WTC11 (cell line): ENCODE measurements around the gene CRLF1. TPM values are rescaled to one million over a fixed set of nuclear protein-coding genes. Genes with fewer than 3 reads are reported as not detected.
A peak's percentile ranks its signal among the peaks of the same experiment; 100 is the strongest.

Experiments
- ATAC-seq: fragments of 200-7000 bp; cut with Tn5 transposase; 2 replicates; pipeline ENCODE4 v1.10.0; 2021; ENCODE audit warnings: mild to moderate bottlenecking, moderate library complexity
- CTCF ChIA-PET: fragments of 300-600 bp; sonication (Branson Sonifier 250); formaldehyde crosslinking; loops from one replicate; lab custom pipeline; 2021; ENCODE audit warnings: antibody characterized with exemption; lab: Charles Lee
- POLR2A ChIA-PET: fragments of 350-600 bp; sonication (Branson Sonifier 250); formaldehyde crosslinking; loops from one replicate; lab custom pipeline; 2021; ENCODE audit warnings: antibody characterized with exemption; lab: Charles Lee
- DNase-seq: peaks from one replicate; pipeline ENCODE4 v3.0.0; 2021; ENCODE audit warnings: low spot score
- H3K27ac Mint-ChIP-seq: 2 replicates; pipeline ENCODE4 v1.8.0; 2021; ENCODE audit warnings: mixed read lengths
- H3K27me3 Mint-ChIP-seq: 2 replicates; pipeline ENCODE4 v1.8.0; 2021; ENCODE audit warnings: low read depth, mild to moderate bottlenecking, moderate library complexity, mixed read lengths
- H3K36me3 Mint-ChIP-seq: 2 replicates; pipeline ENCODE4 v1.8.0; 2021; ENCODE audit warnings: mixed read lengths
- H3K4me1 Mint-ChIP-seq: 2 replicates; pipeline ENCODE4 v1.8.0; 2022; ENCODE audit warnings: mixed read lengths
- H3K4me3 Mint-ChIP-seq: 2 replicates; pipeline ENCODE4 v1.8.0; 2021; ENCODE audit warnings: mild to moderate bottlenecking, moderate library complexity, mixed read lengths
- H3K9me3 Mint-ChIP-seq: 2 replicates; pipeline ENCODE4 v1.8.0; 2021; ENCODE audit warnings: mixed read lengths
- CDX4 ChIP-seq: fragments of 250-450 bp; sonication (Bioruptor Pico); IDR thresholded peaks from 2 replicates; pipeline ENCODE4 v1.9.0; 2021; ENCODE audit warnings: moderate library complexity, mild to moderate bottlenecking, inconsistent platforms, borderline replicate concordance
- CREM ChIP-seq: sonication (generic); formaldehyde crosslinking; IDR thresholded peaks from 2 replicates; pipeline ENCODE4 v1.8.1; 2022; ENCODE audit warnings: mild to moderate bottlenecking, missing genetic modification reagents, moderate library complexity
- E2F5 ChIP-seq: sonication (generic); formaldehyde crosslinking; IDR thresholded peaks from 2 replicates; pipeline ENCODE4 v1.8.1; 2022; ENCODE audit warnings: mild to moderate bottlenecking, moderate library complexity, missing genetic modification reagents
- EMX1 ChIP-seq: fragments of 250-450 bp; sonication (Bioruptor Pico); IDR thresholded peaks from 2 replicates; pipeline ENCODE4 v1.8.0; 2021; ENCODE audit warnings: mild to moderate bottlenecking
- GABPB1 ChIP-seq: sonication (generic); formaldehyde crosslinking; IDR thresholded peaks from 2 replicates; pipeline ENCODE4 v1.8.1; 2023; ENCODE audit warnings: mild to moderate bottlenecking, missing genetic modification reagents
- IRF1 ChIP-seq: sonication (generic); formaldehyde crosslinking; IDR thresholded peaks from 2 replicates; pipeline ENCODE4 v1.8.0; 2023; ENCODE audit warnings: missing genetic modification reagents
- IRF2 ChIP-seq: sonication (generic); formaldehyde crosslinking; IDR thresholded peaks from 2 replicates; pipeline ENCODE4 v1.8.0; 2022; ENCODE audit warnings: low read depth, missing genetic modification reagents, borderline replicate concordance
- MAX ChIP-seq: sonication (generic); formaldehyde crosslinking; IDR thresholded peaks from 2 replicates; pipeline ENCODE4 v1.8.0; 2022; ENCODE audit warnings: mild to moderate bottlenecking, missing genetic modification reagents
- NR3C1 ChIP-seq: sonication (generic); formaldehyde crosslinking; conservative IDR thresholded peaks from 2 replicates; pipeline ENCODE4 v1.8.1; 2023; ENCODE audit warnings: low read depth, mild to moderate bottlenecking, missing genetic modification reagents
- RORB ChIP-seq: fragments of 250-450 bp; sonication (Bioruptor Pico); IDR thresholded peaks from 2 replicates; pipeline ENCODE4 v1.9.0; 2021; ENCODE audit warnings: mild to moderate bottlenecking
- SOX15 ChIP-seq: fragments of 250-450 bp; sonication (Bioruptor Pico); IDR thresholded peaks from 2 replicates; pipeline ENCODE4 v1.9.0; 2021; ENCODE audit warnings: mild to moderate bottlenecking
- TEAD4 ChIP-seq: sonication (generic); formaldehyde crosslinking; IDR thresholded peaks from 2 replicates; pipeline ENCODE4 v1.8.0; 2022; ENCODE audit warnings: mild to moderate bottlenecking, missing genetic modification reagents
- TP53 ChIP-seq: sonication (generic); formaldehyde crosslinking; IDR thresholded peaks from 2 replicates; pipeline ENCODE4 v1.8.1; 2023; ENCODE audit warnings: mild to moderate bottlenecking, missing genetic modification reagents
- USF1 ChIP-seq: sonication (generic); formaldehyde crosslinking; IDR thresholded peaks from 2 replicates; pipeline ENCODE4 v1.8.0; 2022; ENCODE audit warnings: mild to moderate bottlenecking, missing genetic modification reagents
- ZMAT4 ChIP-seq: fragments of 250-450 bp; sonication (Bioruptor Pico); IDR thresholded peaks from 2 replicates; pipeline ENCODE4 v1.9.0; 2021; ENCODE audit warnings: mild to moderate bottlenecking
- ZNF425 ChIP-seq: fragments of 250-450 bp; sonication (Bioruptor Pico); conservative IDR thresholded peaks from 2 replicates; pipeline ENCODE4 v1.9.0; 2021; ENCODE audit warnings: mild to moderate bottlenecking
- ZNF512 ChIP-seq: sonication (generic); formaldehyde crosslinking; IDR thresholded peaks from 2 replicates; pipeline ENCODE4 v1.8.1; 2022; ENCODE audit warnings: missing genetic modification reagents, borderline replicate concordance
- ZNF671 ChIP-seq: fragments of 250-450 bp; sonication (Bioruptor Pico); IDR thresholded peaks from 2 replicates; pipeline ENCODE4 v1.8.0; 2021; ENCODE audit warnings: mild to moderate bottlenecking
- total RNA-seq: library from RNA; stranded (reverse); gene quantifications from 3 replicates; pipeline ENCODE4 v1.2.3, GENCODE V29; 2021

The CRLF1 gene
- total RNA-seq, 1 experiment from 2014 or later, result 36.4 TPM

GRCh38 chr19:18559685-18560084 lies 46.9 kb downstream of the CRLF1 start:
- ChIA-PET POLR2A (no interaction called here), CTCF (interaction anchor here (0.6 to 0.7 kb wide), 2 partner anchors 30 to 98 kb away, joined by 3 read pairs; no protein-coding TSS in a partner anchor)
- ATAC-seq (no peak), DNase-seq (no peak)
- TF ChIP-seq GABPB1 (CRISPR knock-in tag), result no peak
- TF ChIP-seq IRF1 (CRISPR knock-in tag), result no peak
- TF ChIP-seq ZNF425 (CRISPR knock-in tag), result no peak
- TF ChIP-seq NR3C1, result no peak
- H3K4me3 Mint-ChIP-seq, result peak overlapping the region; percentile 14; the same call in 1 of the 2 replicates
- H3K4me1 Mint-ChIP-seq, result peaks cover 8% of the 10 kb centered on the region
- peaks cover 23% of the 10 kb centered on the region for H3K36me3 Mint-ChIP-seq
- no peaks in the 10 kb centered on the region for H3K27me3 Mint-ChIP-seq
- H3K9me3 Mint-ChIP-seq, result no peaks in the 10 kb centered on the region
- no peak overlapping the region for H3K27ac Mint-ChIP-seq

- CTCF ChIA-PET, result interaction anchor here (0.6 to 2.8 kb wide), 13 partner anchors 9 to 1297 kb away, joined by 3 to 15 read pairs (median 5); partner anchors contain the start of genes ELL, REX1BD and UBA52
- Mint-ChIP-seq H3K27me3 (no peaks in the 10 kb centered on the region), H3K36me3 (peaks cover 15% of the 10 kb centered on the region)
These were observed 48.0 kb downstream of the CRLF1 start for GRCh38 chr19:18558604-18559003.

More at GRCh38 chr19:18558604-18559003, 48.0 kb downstream of the CRLF1 start:
- H3K4me1 Mint-ChIP-seq, result peaks cover 8% of the 10 kb centered on the region
- POLR2A ChIA-PET, result interaction anchor here (0.6 to 2.7 kb wide), 4 partner anchors 9 to 15 kb away, joined by 3 to 8 read pairs (median 4); partner anchors contain the start of genes FKBP8 and UBA52
- H3K4me3 Mint-ChIP-seq, result peak overlapping the region; percentile 87
- no peaks in the 10 kb centered on the region for H3K9me3 Mint-ChIP-seq
- DNase-seq (no peak), ATAC-seq (no peak)
- TF ChIP-seq ZNF512 (no peak), ZNF671 (no peak), TP53 (CRISPR knock-in tag) (no peak), CREM (CRISPR knock-in tag) (no peak), MAX (CRISPR knock-in tag) (no peak), USF1 (CRISPR knock-in tag) (no peak), CDX4 (CRISPR knock-in tag) (no peak), ZMAT4 (CRISPR knock-in tag) (no peak), RORB (CRISPR knock-in tag) (no peak), TEAD4 (CRISPR knock-in tag) (no peak), SOX15 (CRISPR knock-in tag) (no peak), E2F5 (CRISPR knock-in tag) (no peak), EMX1 (no peak), IRF2 (CRISPR knock-in tag) (no peak)
- H3K27ac Mint-ChIP-seq, result peak overlapping the region; percentile 73
